GM19023 (cell line): ENCODE measurements around the gene NR2F1-AS1.
"Not testable (repeated sequence)": the region's sequence is repeated elsewhere in the genome, so short reads cannot be mapped to it uniquely, and the experiment has no call there.

Source experiments
- ATAC-seq: cut with Tn5 transposase; IDR thresholded peaks from one replicate; pipeline ENCODE4 v1.9.1; 2021; ENCODE audit warnings: mild to moderate bottlenecking, moderate library complexity; ENCODE audit not compliant: unreplicated experiment

Gene NR2F1-AS1

GRCh38 chr5:93549594-93549993, 31.4 kb downstream of the NR2F1-AS1 start:
- not testable (repeated sequence) for ATAC-seq

DNA sequence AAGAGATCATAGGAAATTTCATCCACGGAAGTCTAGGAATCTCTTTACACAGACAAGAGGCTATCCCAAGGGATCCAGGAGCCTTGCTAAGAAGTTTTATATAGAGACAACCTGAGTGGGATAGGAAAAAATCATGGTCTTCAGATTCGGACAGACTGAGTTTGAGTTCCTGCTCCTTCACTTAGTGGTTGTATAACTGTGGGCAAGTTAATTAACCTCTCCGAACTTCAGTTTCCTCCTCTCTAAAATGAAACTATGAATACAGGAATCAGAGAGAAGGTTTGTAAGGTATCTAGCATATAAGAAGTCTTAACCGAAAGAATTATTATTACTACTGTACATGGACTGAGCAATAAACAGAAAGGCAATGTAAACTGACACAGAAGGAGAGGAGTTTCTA, 35.1 kb downstream of the NR2F1-AS1 start:
- ATAC-seq, result no peak

- ATAC-seq, result no peak
These were observed 48.6 kb downstream of the NR2F1-AS1 start for GRCh38 chr5:93532370-93532769.

DNA sequence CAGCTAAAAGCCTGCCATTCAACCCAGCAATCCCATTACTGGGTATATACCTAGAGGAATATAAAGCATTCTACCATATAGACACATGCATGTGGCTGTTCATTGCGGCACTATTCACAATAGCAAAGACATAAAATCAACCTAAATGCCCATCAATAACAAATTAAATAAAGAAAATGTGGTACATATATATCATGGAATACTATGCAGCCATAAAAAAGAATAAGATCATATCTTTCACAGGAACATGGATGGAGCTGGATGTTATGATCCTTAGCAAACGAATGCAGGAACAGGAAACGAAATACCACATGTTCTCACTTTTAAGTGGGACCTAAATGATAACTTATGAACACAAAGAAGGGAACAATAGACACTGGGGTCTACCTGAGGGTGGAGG, 59.2 kb downstream of the NR2F1-AS1 start:
- ATAC-seq, result not testable (repeated sequence)

GRCh38 chr5:93519740-93520139, 61.3 kb downstream of the NR2F1-AS1 start:
- ATAC-seq, result no peak

GRCh38 chr5:93517828-93518227, 63.2 kb downstream of the NR2F1-AS1 start:
- ATAC-seq, result no peak

DNA sequence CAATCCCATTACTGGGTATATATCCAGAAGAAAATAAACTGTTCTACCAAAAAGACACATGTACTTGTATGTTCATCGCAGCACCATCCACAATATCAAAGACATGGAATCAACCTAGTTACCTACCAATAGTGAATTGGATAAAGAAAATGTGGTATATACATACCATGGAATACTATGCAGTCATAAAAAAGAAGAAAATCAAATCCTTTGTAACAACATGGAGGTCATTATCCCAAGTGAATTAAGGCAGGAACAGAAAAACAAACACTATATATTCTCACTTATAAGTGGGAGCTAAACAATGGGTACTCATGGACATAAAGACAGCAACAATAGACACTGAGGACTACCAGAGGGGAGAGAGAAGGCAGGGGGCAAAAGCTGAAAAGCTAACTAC, 67.7 kb downstream of the NR2F1-AS1 start:
- ATAC-seq, result no peak

DNA sequence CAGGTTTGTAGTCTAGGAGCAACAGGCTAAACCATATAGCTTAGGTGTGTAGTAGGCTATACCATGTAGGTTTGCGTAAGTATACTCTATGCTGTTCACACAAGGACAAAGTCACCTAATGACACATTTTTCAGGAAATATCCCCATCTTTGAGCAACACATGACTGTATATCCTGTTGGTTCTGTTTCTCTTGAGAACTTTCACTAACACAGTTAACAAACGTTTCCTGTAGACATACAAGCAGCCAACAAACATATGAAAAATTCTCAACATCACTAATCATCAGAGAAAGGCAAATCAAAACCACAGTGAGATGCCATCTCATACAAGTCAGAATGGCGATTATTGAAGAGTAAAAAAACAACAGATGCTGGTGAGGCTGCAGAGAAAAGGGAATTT, 68.2 kb downstream of the NR2F1-AS1 start:
- ATAC-seq, result no peak

DNA sequence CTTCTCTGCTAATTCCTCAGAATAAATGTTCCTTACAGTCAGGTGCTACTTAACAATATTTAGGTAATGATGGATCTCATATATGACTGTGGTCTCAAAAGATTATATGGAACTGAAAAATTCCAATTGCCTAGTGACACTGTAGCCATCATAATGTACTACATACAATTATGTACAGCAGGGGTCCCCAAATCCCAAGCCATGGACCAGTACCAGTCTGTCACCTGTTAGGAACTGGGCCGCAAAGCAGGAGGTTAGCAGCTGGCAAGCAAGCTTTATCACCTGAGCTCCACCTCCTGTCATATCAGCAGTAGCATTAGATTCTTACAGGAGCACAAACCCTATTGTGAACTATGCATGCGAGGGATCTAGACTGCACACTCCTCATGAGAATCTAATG, 69.6 kb downstream of the NR2F1-AS1 start:
- ATAC-seq, result no peak

GRCh38 chr5:93510626-93511380, 70.2 kb downstream of the NR2F1-AS1 start:
- no peak for ATAC-seq

DNA sequence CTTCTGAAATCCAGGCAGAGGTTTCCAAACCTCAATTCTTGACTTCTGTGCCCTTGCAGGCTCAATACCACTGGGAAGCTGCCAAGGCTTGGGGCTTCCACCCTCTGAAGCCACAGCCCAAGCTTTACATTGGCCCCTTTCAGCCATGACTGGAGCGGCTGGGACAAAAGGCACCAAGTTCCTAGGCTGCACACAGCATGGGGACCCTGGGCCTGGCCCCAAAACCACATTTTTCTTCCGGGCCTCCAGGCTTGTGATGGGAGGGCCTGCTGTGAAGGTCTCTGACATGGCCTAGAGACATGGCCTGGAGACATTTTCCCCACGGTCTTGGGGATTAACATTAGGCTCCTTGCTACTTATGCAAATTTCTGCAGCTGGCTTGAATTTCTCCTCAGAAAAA, 75.5 kb downstream of the NR2F1-AS1 start:
- not testable (repeated sequence) for ATAC-seq

GRCh38 chr5:93503598-93504067, 77.4 kb downstream of the NR2F1-AS1 start:
- no peak for ATAC-seq

DNA sequence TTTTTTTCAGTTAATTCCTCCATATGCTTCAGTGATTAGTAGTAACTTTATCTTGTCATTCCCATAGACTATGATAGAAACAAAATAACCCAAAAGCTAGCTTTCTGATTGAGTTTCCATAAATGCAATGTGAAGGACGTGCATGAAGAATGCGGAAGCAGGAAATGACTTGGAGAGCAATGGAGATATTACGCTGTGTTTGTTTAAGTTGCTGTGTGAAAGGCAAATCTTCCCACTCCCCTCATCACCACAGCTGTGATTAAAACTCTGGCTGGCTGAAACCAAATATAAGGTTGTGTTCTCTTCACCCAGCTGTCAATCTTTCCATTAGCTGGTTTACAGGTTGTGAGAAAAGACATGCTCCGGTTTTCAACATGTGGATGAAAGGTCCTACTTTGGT, 83.9 kb downstream of the NR2F1-AS1 start:
- no peak for ATAC-seq

GRCh38 chr5:93479982-93480509, 101.0 kb downstream of the NR2F1-AS1 start:
- ATAC-seq, result no peak

DNA sequence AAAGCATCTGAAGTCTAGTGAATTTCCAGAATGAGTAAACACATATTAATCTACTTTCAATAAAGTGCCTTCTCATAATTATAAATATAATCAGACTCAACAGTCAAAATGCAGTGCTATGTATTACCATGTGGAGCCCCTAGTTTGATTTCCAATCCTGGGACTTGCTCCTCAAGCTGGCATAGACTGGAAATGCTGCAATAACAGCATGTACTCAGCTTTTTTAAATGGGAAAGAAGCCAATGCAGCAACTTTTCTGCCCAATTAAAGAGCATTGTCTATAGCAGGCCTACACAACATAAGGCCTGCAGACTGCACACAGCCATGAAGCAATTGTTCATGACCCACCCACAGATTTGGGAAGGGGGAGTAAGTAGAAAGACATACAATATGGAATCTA, 103.2 kb downstream of the NR2F1-AS1 start:
- ATAC-seq, result no peak

GRCh38 chr5:93476251-93476742, 104.7 kb downstream of the NR2F1-AS1 start:
- no peak for ATAC-seq

DNA sequence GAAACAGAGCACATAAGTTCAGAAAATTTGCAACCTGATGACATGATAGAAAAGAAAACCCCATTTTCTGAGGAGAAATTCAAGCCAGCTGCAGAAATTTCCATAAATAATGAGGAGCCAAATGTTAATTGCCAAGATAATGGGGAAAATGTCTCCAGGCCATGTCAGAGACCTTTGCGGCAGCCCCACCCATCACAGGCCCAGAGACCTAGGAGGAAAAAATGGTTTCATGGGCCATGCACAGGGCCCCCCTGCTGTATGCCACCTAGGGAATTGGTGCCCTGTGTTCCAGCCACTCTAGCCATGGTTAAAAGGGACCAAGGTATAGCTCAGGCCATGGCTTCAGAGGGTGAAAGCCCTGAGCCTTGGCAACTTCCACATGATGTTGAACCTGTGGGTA, 118.1 kb downstream of the NR2F1-AS1 start:
- no peak for ATAC-seq

- ATAC-seq, result no peak
These were observed 119.3 kb downstream of the NR2F1-AS1 start for GRCh38 chr5:93461756-93462155.

DNA sequence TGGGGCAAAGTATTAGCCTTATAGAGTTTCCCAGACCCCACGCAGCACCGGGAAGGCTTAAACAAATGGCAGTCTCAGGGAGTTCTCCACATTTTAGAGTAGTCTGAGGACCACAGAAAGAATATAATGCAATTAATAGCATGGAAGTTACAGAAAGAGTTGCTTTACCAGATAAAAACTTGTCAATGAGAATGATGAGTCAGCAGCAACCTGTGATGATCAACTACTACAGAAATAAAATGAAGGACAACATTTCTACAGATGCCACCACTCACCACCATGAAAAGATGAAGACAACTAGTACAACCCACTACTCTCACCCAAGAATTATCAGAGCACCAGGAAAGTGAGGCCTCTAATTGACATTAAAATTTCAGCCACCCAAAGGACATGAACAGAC, 120.7 kb downstream of the NR2F1-AS1 start:
- ATAC-seq, result no peak

GRCh38 chr5:93456796-93457195, 124.2 kb downstream of the NR2F1-AS1 start:
- ATAC-seq, result not testable (repeated sequence)

- no peak for ATAC-seq
These were observed 126.1 kb downstream of the NR2F1-AS1 start for GRCh38 chr5:93454896-93455295.

GRCh38 chr5:93452255-93452654, 128.8 kb downstream of the NR2F1-AS1 start:
- no peak for ATAC-seq
